Stimulated activated CD8-positive, alpha-beta memory T cell treated with anti-CD3 and anti-CD28 coated beads, Interleukin-12 subunit alpha, Interleukin-12 subunit beta, amount 100 ng/mL, for 24 hours (primary cell): ENCODE data around the gene STX8.

ENCODE experiments used
- DNase-seq: peaks from one replicate; pipeline ENCODE4 v3.0.0-alpha.2; 2020; ENCODE audit errors: extremely low read depth

Gene STX8

DNA sequence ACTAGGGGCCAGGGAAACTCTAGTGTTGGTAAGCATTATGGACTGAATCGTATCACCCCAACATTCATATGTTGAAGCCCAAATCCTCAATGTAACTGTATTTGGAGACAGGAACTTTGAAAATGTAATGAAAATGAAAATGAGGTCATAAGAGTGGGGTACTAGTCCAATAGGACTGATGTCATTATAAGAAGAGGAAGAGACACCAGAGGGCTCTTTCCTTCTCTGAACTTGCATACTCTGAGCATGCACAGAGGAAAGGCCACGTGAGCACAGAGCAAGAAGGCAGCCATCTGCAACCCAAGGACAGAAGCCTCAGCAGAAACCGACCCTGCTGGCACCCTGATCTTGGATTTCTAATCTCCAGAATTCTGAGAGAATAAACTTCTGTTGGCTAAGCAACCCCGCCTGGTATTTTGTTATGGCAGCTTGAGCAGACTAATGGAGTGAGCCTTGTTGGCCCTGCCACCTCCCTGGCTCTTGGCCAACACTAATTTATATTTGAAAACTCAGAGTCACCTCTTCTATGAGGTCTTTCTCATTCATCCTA is 280.9 kb downstream of the STX8 start:
- DNase-seq, result no peak

DNA sequence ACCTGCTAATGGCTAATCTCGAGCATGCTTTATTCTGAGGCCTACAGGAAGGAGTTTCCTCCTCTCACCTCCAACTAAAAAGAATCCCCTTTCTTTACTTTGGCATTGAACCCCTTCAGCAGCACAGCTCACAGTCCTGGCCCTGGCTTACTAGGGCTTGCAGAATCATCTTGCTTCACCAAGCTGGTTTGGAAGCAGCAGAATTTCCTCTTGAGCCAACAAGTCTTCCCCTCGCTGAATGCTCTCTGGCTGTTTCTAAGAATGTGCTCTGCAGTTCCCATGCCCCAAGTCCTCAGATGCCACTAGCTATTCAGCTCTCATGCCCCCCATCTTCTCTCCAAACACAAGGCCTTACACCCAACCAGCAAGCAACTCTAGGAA is 283.1 kb downstream of the STX8 start:
- no peak for DNase-seq

DNA sequence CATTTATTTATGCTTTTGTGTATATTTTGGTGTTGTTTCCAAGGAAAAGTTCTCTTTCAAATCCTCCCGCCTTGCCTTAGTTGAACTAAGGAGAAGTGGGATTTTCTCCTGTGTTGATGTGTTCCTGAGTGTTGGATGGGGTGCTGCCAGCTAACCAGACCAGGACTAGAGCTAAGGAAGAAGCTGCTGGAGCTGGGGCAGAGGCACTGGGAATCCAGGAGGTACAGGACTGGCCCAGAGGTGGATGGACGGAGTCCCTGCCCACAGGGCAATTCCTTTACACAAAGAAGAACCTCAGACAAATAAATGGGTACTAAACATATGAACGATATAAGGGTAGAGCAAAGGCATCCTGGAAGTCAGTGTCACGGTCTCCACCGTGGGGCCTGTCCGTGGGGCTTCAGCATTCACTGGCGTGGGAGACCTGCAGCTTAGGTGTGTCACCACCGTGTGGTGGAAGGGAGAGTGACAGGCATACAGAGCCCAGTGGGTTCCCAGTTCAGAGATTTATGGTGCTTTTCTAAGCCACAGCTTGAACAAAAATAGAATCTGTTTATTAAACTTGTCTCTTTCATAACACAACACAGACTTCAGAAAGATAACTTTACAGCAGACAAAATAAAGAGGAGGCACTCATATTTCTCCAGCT is 283.6 kb downstream of the STX8 start:
- no peak for DNase-seq

DNA sequence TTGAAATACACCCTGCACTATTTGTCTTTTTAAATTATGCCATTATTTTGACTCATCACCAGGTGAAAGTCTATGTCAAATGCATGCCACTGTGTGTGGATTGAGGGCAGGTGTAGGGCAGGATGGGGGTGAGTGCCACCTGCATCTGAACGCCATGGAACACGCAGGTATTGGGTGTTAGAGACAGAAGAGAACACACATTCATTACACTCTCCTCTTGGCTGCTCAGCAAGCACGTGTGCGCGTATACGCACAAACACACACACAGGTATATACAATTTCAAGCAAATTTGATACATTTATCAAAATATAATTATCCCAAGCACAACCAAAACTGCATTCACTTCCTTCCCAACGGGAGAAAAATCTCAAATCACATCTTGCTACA is 285.4 kb downstream of the STX8 start:
- no peak for DNase-seq

DNA sequence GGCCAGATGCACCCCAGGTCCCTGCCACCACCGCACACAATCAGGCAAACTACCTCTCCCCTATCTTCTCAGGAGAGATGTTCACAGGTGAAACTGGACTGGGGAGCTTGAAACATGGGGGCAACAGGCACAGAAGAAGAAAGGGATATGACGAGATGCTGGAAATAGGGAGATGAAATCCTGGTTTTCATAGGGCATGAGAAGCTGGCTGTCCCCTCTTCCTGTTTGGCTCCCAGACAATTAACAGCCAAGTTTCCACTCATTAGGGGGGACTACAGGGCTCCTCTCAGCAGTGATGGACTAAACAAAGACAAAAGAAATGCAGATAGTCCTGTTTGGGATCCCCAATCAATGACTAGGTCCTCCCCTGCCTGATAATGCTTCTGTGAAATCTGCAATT is 288.3 kb downstream of the STX8 start:
- no peak for DNase-seq

DNA sequence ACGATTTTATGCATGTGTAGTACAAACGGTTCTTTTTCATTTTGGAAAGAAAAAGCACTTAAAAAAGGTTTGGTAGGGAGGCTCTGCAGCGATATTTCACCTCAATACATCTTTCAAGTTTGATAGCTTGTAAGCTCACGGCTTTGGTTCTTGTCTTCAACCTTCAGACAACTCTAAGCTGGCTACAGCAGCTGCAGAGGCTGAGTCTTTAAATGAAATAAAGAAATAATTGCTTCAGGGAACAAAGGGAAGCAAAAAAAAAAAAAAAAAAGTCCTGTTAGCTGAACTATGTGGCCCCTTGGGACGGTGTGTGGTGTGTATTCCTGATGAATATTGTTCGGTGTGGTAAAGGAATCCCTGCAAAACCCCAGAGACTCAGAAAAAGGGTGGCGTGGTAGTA is 289.2 kb downstream of the STX8 start:
- no peak for DNase-seq

DNA sequence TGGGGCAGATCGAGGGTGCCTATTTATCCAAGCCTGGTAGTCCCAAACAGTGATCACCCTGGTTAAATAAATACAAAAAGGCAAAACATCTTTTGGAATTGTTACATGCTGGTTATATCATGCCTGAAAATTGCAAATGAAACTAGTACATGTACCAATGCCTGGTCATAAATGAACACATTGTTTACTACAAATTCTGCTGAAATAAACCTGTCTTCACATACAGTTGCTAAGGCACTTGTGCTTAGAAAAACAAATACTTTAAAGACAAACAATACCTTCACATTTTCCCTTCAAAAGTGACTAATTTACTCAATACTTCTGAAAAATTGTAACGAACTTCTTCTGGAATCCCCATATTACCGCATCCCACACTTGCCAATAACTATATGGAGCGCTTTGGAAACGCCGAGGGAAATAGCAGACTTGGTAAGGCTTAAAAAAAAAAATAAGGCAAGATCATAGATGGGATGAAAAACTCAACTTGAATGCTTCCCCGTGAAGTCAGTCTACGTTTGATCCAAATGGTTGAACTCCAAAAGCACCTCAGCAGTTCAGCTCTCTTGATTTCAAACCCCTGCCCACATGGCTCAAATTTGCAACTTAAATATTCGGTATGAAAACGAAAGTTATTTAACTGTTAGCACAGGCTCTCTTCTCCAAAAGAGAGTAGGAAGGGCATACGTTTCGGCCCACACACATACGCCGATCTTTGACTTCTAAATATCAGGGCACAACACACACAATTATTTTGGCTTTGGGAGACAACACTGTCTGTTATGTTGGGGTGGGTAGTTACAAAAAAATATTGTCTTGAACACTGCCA is 289.8 kb downstream of the STX8 start:
- no peak for DNase-seq

DNA sequence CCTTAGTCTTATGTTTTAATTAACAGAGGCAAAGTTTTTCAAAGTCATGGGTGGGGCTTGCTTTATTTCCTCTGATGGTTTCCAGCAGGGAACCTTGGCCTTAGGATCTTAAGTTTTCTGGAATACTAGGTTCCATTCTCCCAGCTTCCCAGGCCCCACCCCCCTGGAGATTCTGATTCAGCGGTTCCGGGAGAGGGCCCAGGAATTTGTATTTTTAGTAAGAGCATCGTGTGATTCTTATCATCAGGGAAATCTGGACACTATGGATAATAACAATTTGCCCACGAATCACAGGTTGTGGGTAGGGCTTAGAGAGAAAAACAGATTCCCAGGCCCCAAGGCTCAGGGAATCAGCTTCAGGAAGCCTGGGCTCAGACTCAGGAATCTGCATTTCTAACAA is 290.7 kb downstream of the STX8 start:
- no peak for DNase-seq

DNA sequence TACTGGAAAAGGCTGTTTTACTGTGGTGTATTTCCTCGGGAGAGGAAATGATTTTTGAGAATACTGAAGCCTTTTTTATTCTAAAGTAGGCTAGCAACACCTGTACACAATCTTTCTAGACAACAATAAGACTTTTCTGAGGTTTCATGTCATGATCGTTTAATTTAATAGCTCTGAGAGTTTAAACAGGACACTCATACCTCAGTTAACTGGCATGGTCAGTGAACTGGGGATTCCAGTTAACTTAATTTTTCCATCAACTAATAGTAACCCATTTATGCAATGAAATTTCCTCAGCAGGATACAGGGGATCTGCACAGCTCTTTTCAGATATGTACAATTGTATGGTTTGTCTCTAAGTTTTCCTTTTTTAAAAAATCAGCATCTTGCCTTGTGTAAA is 291.7 kb downstream of the STX8 start:
- no peak for DNase-seq

DNA sequence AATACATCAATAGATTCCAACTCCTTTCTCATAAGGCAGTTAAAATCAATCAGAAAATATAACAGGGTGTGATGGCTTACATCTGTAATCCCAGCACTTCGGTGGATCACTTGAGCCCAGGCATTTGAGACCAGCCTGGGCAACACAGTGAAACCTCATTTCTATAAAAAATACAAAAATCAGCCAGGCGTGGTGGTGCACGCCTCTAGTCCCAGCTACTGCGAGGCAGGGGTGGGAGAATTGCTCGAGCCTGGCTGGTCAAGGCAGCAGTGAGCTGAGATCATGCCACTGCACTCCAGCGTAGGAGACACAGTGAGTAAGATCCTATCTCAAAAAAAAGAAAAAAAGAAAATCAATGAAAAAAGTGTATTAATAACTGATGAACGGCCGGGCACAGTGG is 295.7 kb downstream of the STX8 start:
- no peak for DNase-seq

DNA sequence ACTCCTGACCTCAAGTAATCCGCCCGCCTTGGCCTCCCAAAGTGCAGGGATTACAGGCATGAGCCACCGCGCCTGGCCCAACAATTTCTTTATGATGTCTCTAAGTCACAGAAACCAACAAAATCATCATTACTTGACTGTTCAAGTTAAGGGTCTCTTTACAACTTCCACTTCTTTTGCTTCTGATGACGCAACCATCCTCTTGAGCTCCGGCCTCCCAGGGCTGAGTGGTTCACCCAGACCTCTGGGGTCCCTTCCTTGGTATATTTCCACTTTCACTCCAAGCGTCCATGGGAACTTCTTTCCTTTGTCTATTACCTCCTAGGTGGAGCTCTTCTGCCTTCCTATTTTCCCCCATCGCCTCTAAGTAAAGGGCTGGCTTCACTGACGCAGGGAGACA is 300.6 kb downstream of the STX8 start:
- DNase-seq, result no peak

DNA sequence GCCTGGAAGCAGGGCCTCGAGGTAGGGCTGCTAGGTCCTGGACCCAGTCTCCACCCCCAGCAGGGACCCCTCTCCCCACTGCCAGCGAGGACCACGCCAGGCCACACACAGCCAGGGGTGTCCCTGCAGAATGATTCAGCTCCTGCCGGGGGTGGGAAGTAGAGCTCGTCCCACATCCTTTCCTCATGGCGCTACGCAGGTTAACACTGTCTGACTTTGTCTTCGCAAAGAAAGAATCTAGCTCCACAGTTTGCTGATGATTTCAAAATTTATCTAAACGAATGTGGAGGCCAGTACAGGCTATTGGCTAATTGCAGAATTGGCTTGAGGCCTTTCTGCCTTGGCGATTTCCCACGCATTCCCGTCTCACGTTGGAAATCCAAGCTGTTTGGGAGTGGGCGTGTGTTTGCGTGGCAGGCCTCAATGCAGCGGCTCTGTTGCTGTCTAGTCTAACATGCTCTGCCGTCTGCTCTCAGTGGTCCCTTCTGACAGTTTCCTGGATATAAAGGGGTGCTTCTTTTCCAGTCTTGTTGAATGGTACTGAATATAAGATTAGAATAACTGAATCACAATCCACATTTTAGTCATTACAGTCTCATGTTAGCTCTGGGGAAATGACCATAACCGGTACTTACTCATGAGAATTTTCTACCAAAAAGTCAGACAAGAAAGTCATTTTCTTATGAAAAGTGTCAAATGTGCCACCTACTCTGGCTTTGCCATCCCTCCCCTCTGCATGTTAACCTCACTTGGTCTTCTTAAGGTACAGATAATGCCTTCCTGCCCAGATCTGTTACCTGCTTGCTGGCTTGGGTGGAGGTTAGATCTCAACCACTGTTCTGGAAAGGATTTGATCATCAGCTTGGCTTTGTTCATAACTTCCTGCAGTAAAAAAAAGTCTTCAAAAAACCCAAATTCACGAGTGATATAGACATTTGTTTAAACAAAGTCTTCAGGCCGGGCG is 301.9 kb downstream of the STX8 start:
- no peak for DNase-seq

DNA sequence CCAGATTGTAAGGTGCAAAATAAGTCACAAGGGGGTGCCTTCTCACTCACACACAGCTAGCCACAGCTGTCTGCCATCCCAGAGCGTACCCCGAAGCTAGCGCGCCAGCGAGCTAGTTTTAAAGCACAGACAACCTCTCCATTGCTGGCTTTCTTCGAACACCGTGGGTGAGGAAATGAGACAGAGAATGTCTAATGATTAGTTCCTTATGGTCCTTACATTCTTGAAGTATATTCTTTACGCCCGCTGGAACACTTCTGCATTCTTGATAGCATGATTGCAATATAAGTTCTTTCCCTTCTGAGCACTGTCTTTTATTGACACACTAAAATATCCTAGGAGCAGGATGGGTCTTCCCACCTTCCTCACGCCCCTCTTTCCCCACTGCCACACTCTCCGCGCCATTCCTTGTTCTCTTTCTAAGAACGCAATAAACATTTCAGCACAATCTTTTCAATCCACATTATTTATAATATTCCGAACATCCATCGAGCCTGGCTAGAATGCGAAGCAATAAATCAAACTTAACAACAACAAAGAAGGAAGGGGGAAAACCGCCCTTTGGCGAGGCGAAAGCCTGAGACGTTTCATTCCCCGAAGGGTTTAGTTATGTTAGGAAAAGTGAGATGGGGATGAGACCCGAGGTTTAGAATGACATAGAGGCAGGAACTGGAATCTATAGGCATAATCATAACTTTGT is 303.0 kb downstream of the STX8 start:
- DNase-seq, result no peak

DNA sequence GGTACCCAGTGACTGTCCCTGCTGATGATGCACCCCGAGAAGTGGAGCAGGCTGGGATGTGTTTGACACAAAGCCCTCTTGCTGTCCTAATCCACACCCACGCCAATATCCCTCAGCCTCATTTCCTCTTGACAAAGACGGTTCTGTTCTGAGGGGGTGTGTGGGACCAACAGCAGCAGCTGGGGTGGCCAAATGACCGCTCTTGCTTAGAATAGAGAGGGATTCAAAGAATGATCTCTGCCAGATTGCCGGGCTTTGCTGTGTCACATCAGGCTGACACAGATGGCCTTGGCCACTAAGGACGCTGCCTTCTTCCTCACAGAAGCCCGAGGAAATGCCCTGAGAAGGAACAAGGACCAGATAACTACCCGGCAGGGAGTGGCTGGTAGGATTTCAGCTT is 303.6 kb downstream of the STX8 start:
- no peak for DNase-seq

DNA sequence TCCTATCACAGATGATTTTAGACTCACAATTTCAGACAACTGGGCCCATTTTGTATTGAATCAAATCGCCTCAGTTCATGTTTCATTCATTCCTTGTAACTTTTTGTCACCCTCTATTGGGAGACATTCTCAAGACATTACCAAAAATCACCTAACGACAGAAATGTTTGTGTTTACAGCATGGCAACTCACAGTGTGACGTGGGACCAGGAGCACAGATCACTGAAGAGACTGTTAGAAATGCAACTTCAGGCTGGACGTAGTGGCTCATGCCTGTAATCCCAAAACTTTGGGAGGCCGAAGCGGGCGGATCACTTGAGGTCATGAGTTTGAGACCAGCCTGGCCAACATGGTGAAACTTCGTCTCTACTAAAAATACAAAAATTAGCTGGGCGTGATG is 304.7 kb downstream of the STX8 start:
- DNase-seq, result no peak

DNA sequence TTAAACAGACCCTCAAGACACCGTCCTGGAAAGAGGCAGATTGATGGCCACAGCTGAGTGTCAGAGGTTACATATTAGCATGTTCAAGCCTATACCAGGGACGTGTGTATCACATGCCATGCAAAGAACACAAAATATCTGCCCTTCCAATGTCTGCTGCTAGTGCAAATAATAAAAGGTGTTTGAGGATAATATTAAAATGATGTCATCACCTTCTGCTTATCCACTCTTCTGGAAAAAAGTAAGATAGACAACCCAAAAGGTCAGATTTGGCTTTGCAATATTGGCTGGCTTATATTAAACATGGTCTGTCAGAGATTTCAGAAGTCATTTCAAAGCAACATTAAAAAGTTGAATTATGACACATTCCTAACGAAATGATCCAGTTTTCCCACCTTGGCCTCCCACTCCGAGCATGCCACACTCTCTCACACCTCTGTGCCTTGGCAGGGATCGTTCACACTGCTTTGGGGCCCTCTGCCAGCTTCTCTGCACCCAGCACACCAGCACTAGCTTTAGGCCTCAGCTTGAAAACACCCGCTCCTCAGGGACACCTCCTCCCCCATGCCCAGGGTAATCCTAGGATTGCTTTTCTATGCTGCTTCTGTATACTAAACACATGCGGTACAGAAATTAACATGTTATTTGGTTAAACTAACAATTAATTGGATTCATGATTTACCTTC is 306.1 kb downstream of the STX8 start:
- no peak for DNase-seq

DNA sequence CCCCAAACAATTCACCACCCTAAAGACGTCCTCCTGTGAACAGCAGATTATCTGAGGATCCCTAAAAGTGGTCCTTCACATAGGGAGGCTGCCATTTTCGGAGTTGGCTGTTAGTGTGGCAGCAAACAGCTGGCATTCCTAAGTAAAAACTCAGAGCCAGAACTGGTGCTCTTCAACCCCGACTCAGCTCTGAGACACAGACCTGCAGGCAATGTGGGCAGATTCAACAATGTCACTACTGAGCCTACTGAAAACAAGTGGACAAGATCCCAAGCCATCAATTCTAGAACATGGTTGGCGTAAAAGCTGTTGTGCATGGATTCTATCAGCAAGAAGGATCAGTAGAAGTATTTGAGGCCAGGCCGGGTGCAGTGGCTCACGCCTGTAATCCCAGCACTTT is 307.1 kb downstream of the STX8 start:
- DNase-seq, result no peak

DNA sequence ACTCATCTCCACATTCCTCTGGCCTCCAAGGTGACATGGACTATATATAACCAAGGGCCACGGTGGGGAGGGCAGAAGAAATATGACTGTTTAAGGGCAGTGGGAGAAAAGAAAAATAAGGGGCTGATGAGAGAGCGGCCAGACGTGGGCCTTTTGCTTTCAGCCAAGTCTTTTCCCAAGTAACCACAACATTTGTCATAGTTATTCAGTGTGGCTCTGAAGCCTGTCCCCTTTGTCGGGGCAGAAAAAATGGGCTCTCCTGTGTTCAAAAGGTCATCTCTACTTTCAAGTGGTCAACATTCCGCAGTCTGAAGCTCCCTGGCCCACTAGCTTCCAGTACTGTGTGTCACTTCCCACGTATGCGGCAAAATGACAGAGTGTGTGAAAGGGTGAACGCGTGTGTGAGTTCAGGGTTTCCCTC is 308.9 kb downstream of the STX8 start:
- DNase-seq, result no peak

DNA sequence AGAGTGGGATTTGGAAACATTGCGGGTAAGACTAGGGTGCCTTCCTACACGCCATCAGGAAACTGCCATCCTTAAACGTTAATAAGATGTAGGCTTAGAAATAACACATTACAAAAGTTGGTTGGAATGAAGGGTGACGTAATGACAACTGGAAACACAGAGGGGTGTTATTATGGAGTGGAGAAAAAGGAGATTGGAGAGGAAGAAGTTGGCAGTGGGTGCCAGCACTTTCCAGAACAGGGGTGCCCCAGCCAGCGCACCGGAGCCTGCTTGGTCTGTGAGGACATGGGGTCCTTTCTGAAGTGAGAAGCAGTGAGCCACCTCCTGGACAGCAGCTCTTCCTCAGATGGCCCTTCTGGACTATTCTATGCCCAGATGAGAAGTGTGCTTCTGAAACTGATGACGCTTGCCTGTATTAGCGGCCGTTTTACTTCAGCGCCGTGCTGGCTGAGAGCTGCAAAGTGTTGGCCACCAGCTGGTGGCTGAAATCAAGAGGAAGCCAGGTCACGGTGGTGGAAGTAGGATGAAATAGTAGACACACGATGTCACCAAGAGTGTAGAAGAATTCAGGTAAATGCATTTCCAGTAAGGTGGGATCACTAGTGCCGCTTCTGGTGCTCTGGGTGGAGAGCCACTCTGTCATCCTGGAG is 309.5 kb downstream of the STX8 start:
- DNase-seq, result no peak
